ENCODE results near the gene NLRP1.

Gene NLRP1

DNA sequence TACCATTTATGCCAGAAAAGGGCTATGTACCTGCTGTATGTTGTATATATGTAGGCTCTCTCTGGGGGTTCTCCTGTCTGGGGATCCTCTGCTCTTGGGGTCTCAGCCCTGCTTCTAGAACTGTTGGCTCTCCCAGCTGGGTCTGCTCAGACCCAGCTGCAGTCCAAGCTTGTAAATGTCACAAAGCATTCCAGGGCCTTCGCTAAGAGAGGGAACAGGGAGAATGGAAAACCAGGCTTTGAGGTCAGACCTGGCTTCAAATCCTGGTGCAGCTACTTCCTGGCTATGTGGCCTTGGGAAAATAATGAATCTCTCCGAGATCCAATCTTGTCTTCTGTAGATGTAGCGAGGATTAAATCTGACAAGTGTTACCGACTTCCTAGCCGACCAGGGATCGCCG is 44.0 kb downstream of the NLRP1 start:
- Histone ChIP-seq H3K4me1 (ENCODE audit: insufficient read depth, low read length) (no peaks in the 10 kb centered on the region), H3K27me3 (ENCODE audit: insufficient read depth, low read length, poor library complexity) (no peaks in the 10 kb centered on the region), H4K20me1 (ENCODE audit: insufficient read depth, low read length) (peaks cover 4% of the 10 kb centered on the region; the same call in 1 of the 2 replicates), H3K79me2 (ENCODE audit: insufficient read depth, low read length) (no peaks in the 10 kb centered on the region), H3K9ac (ENCODE audit: low read depth, low read length) (no peak overlapping the region), H3K27ac (ENCODE audit: low read length) (no peak overlapping the region), H3K4me2 (ENCODE audit: insufficient read depth, low read length) (no peak overlapping the region), H3K4me3 (ENCODE audit: low read depth in 1 of 2, low read length in 2 of 2) (no peak overlapping the region), H3K36me3 (ENCODE audit: insufficient read depth, low read length) (peaks cover 18% of the 10 kb centered on the region), H3K9me3 (ENCODE audit: insufficient read depth, low read length, severe bottlenecking) (no peaks in the 10 kb centered on the region), H2AFZ (ENCODE audit: low read depth, low read length) (no peak overlapping the region)
- no peak for TF ChIP-seq EZH2 (IDR thresholded peaks at IDR 0.05; ENCODE audit: borderline replicate concordance, low read depth, low read length, severe bottlenecking)
- TF ChIP-seq, protein P1, sequence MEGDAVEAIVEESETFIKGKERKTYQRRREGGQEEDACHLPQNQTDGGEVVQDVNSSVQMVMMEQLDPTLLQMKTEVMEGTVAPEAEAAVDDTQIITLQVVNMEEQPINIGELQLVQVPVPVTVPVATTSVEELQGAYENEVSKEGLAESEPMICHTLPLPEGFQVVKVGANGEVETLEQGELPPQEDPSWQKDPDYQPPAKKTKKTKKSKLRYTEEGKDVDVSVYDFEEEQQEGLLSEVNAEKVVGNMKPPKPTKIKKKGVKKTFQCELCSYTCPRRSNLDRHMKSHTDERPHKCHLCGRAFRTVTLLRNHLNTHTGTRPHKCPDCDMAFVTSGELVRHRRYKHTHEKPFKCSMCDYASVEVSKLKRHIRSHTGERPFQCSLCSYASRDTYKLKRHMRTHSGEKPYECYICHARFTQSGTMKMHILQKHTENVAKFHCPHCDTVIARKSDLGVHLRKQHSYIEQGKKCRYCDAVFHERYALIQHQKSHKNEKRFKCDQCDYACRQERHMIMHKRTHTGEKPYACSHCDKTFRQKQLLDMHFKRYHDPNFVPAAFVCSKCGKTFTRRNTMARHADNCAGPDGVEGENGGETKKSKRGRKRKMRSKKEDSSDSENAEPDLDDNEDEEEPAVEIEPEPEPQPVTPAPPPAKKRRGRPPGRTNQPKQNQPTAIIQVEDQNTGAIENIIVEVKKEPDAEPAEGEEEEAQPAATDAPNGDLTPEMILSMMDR (IDR thresholded peaks at IDR 0.05; ENCODE audit: borderline replicate concordance, extremely low read depth, low read length, poor library complexity, severe bottlenecking) = no peak
- ATAC-seq (ENCODE audit: insufficient read depth, low read depth) (no peak), DNase-seq (no peak)

DNA sequence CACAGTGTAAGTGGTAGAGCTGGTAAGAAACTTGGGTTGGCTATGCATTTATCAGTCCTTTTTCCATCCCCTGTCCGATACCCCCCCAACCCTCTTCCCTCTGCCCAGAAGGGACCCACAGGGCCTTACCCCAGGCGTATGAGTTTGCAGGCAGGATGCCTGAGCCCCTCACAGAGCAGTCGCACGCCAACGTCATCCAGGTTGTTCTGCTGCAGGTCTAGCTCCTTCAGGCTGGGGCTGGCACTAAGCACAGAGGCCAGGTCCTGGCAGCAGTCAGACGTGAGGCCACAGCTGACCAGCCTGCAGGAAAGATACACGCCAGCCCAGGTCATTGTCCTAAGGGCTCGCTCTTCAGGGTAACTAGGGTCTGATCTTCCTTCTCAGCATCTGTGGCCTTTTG is 45.0 kb downstream of the NLRP1 start:
- Histone ChIP-seq H3K36me3 (ENCODE audit: insufficient read depth, low read length) (peaks cover 20% of the 10 kb centered on the region), H3K27me3 (ENCODE audit: insufficient read depth, low read length, poor library complexity) (no peaks in the 10 kb centered on the region), H3K4me3 (ENCODE audit: low read depth in 1 of 2, low read length in 2 of 2) (no peak overlapping the region), H3K9ac (ENCODE audit: low read depth, low read length) (no peak overlapping the region), H3K79me2 (ENCODE audit: insufficient read depth, low read length) (no peaks in the 10 kb centered on the region), H4K20me1 (ENCODE audit: insufficient read depth, low read length) (peaks cover 4% of the 10 kb centered on the region; the same call in 1 of the 2 replicates), H3K27ac (ENCODE audit: low read length) (no peak overlapping the region), H3K4me1 (ENCODE audit: insufficient read depth, low read length) (no peaks in the 10 kb centered on the region), H2AFZ (ENCODE audit: low read depth, low read length) (no peak overlapping the region), H3K4me2 (ENCODE audit: insufficient read depth, low read length) (no peak overlapping the region), H3K9me3 (ENCODE audit: insufficient read depth, low read length, severe bottlenecking) (no peaks in the 10 kb centered on the region)
- no peak for TF ChIP-seq EZH2 (IDR thresholded peaks at IDR 0.05; ENCODE audit: borderline replicate concordance, low read depth, low read length, severe bottlenecking)
- TF ChIP-seq, protein P1 (IDR thresholded peaks at IDR 0.05; ENCODE audit: borderline replicate concordance, extremely low read depth, low read length, poor library complexity, severe bottlenecking) = no peak
- ATAC-seq (ENCODE audit: insufficient read depth, low read depth) (no peak), DNase-seq (no peak)

DNA sequence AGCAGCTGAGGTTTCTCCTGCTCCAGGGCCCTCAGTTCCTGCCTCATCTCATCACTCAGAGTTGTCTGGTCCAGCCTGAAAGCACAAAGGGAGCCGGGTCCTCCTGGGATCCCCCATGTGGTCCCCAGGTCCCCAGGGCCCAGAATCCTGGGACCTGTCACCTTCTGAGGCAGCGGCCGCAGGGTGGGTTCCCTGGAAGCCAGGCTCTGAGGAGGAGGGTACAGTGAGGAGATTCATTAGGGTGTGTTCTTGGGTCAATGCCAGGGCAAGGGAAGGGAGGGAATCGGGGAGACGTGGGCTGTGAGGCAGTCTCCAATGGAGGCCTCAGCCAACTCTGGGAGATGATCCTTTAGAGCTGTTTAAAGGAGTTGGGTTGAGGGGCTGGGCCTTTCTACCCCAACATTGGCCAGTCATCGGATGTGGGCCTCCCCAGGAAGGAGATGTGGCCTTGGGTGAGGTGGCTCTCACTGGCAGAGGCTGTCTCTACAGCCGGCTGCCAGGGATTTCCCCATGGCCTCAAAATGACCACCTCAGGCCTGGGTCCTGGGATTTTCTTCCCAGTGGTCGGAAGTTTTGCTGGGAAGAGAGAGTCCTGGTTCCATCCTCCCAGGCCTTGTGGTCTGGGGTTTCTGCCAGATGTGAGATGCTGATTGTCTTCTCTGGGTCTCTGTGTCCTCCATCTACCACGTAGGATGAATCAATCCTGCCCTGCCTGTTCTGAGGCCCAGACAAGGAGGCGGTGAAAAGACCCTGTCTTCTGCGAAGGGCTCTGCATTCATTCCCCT is 47.3 kb downstream of the NLRP1 start:
- H3K9ac ChIP-seq (ENCODE audit: low read depth, low read length) = no peak overlapping the region
- H3K27me3 ChIP-seq (ENCODE audit: insufficient read depth, low read length, poor library complexity) = no peaks in the 10 kb centered on the region
- no peaks in the 10 kb centered on the region for H3K9me3 ChIP-seq (ENCODE audit: insufficient read depth, low read length, severe bottlenecking)
- peaks cover 4% of the 10 kb centered on the region; the same call in 1 of the 2 replicates for H4K20me1 ChIP-seq (ENCODE audit: insufficient read depth, low read length)
- DNase-seq (no peak), ATAC-seq (ENCODE audit: insufficient read depth, low read depth) (no peak)
- TF ChIP-seq, protein P1 (IDR thresholded peaks at IDR 0.05; ENCODE audit: borderline replicate concordance, extremely low read depth, low read length, poor library complexity, severe bottlenecking) = no peak
- TF ChIP-seq EZH2 (IDR thresholded peaks at IDR 0.05; ENCODE audit: borderline replicate concordance, low read depth, low read length, severe bottlenecking) = no peak
- H3K79me2 ChIP-seq (ENCODE audit: insufficient read depth, low read length) = no peaks in the 10 kb centered on the region
- no peak overlapping the region for H3K27ac ChIP-seq (ENCODE audit: low read length)
- no peak overlapping the region for H2AFZ ChIP-seq (ENCODE audit: low read depth, low read length)
- no peak overlapping the region for H3K4me3 ChIP-seq (ENCODE audit: low read depth in 1 of 2, low read length in 2 of 2)
- no peaks in the 10 kb centered on the region for H3K4me1 ChIP-seq (ENCODE audit: insufficient read depth, low read length)
- H3K4me2 ChIP-seq (ENCODE audit: insufficient read depth, low read length) = no peak overlapping the region
- H3K36me3 ChIP-seq (ENCODE audit: insufficient read depth, low read length) = peaks cover 20% of the 10 kb centered on the region

All from DND-41 (cell line).